GM12878 (cell line): ENCODE data around the gene ANKRD33B. TPM values are rescaled to one million over a fixed set of nuclear protein-coding genes. Genes with fewer than 3 reads are reported as not detected.

Source experiments
- DPF2 ChIP-seq: fragments of 450-650 bp; IDR thresholded peaks from 2 replicates; pipeline ENCODE4 v1.6.1; 2017; ENCODE audit warnings: mild to moderate bottlenecking
- E4F1 ChIP-seq: fragments of 450-650 bp; IDR thresholded peaks from 2 replicates; pipeline ENCODE4 v1.6.1; 2018; ENCODE audit warnings: borderline replicate concordance, mild to moderate bottlenecking; ENCODE audit not compliant: partially characterized antibody
- GABPA ChIP-seq: IDR thresholded peaks from 2 replicates; pipeline ENCODE4 v1.6.1; 2014; ENCODE audit warnings: antibody characterized with exemption, low read depth, mild to moderate bottlenecking, inconsistent platforms
- SIX5 ChIP-seq: IDR thresholded peaks from 2 replicates; pipeline ENCODE4 v1.6.1; 2011; ENCODE audit warnings: mild to moderate bottlenecking, low read depth, low read length, moderate library complexity; ENCODE audit not compliant: severe bottlenecking
- STAT3 ChIP-seq: IDR thresholded peaks from 2 replicates; pipeline ENCODE4 v1.6.1; 2011; ENCODE audit warnings: low read depth, low read length, improper control_type of control experiment
- TARDBP ChIP-seq: IDR thresholded peaks from 2 replicates; pipeline ENCODE4 v1.6.1; 2016; ENCODE audit warnings: borderline replicate concordance
- ZNF622 ChIP-seq: fragments of 450-650 bp; IDR thresholded peaks from 2 replicates; pipeline ENCODE4 v1.6.1; 2017; ENCODE audit warnings: mild to moderate bottlenecking, inconsistent platforms
- ZZZ3 ChIP-seq: IDR thresholded peaks from 2 replicates; pipeline ENCODE4 v1.6.1; 2011; ENCODE audit warnings: low read depth; ENCODE audit not compliant: control insufficient read depth, insufficient read length
- polyA plus RNA-seq, 11 experiments: library from polyadenylated mRNA; depleted of rRNA in 4 of 11; unstranded in 6 of 11; stranded (reverse) in 5 of 11; fragments of >200 nt; fragmentation: Nextera tagmentation in 4 of 11; fragmentation: Illumina TruSeq in 1 of 11; extraction: Ambion mirVana in 4 of 11; extraction: Trizol in 1 of 11; gene quantifications; 1 replicate in 1 of 11; 2 replicates in 10 of 11; pipeline versions ENCODE4 v1.2.1 to v1.2.3, GENCODE V29; 2011 to 2016; ENCODE audit warnings: inconsistent platforms in 2 of 11, missing spikeins in 2 of 11, low read depth in 1 of 11
- total RNA-seq, 4 experiments: library from RNA; depleted of rRNA in 3 of 4; stranded (reverse); fragments of >200 nt in 3 of 4; fragmentation: Illumina TruSeq in 1 of 4; extraction: Trizol in 1 of 4; gene quantifications; 2 replicates each; pipeline versions ENCODE4 v1.2.1 to v1.2.3, GENCODE V29; 2013 to 2021
- TF ChIP-seq, protein P1 (sequence below): fragments of 450-650 bp; formaldehyde crosslinking; IDR thresholded peaks from 2 replicates; pipeline ENCODE4 v1.5.0; 2022; ENCODE audit warnings: mild to moderate bottlenecking, missing genetic modification characterization

ANKRD33B gene
- total and polyA plus RNA-seq, 10 of the 15 experiments (the other 5 are each of a cell fraction or from before 2014, with no cell fraction given): 4.9 to 61.6 (median 15.6) TPM

DNA sequence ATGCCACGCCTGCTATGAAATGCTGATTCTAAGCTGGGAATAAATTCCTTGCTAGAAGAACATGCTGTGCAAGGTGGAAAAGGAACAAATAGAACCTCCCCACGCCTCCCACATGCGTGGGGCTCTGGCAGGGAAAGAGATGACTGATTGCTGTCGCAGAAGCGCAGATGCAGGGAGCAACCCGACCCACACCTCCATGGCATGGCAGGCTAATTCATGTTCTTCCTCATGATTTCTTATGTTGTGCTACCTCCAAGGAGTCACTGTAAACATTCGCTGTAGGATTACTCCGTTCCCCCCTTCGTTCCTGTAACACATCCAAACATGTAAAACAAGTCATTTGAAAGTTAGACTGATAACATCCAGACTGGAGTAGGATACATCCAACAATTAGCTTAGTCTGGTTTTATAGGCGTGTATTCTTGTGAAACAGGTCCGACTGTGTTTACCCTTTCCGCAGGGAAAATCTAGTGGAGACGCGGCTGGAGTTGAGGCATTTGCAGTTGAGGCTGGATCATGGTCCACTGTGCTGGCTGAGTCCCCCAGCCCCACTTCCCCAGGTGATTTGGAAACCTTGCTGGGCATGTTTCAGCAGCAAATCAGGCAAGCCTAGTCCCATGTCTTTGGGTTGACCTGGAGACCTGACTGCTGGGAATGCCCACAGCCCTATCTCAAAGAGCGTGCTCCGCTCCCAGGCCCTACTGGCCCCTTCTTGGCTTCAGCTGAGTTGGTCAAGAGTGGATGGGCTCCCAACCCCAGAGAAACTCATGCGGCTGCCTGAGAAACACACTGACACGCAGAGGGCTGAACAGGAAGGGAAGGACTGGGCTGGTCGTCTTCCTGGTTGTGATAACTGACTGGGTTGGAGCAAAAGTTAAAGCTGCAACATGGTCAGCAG is 24.8 kb upstream of the ANKRD33B start (continued):
- TF ChIP-seq E4F1: no peak
- TF ChIP-seq ZZZ3: no peak
- no peak for TF ChIP-seq SIX5
- TF ChIP-seq, protein P1, sequence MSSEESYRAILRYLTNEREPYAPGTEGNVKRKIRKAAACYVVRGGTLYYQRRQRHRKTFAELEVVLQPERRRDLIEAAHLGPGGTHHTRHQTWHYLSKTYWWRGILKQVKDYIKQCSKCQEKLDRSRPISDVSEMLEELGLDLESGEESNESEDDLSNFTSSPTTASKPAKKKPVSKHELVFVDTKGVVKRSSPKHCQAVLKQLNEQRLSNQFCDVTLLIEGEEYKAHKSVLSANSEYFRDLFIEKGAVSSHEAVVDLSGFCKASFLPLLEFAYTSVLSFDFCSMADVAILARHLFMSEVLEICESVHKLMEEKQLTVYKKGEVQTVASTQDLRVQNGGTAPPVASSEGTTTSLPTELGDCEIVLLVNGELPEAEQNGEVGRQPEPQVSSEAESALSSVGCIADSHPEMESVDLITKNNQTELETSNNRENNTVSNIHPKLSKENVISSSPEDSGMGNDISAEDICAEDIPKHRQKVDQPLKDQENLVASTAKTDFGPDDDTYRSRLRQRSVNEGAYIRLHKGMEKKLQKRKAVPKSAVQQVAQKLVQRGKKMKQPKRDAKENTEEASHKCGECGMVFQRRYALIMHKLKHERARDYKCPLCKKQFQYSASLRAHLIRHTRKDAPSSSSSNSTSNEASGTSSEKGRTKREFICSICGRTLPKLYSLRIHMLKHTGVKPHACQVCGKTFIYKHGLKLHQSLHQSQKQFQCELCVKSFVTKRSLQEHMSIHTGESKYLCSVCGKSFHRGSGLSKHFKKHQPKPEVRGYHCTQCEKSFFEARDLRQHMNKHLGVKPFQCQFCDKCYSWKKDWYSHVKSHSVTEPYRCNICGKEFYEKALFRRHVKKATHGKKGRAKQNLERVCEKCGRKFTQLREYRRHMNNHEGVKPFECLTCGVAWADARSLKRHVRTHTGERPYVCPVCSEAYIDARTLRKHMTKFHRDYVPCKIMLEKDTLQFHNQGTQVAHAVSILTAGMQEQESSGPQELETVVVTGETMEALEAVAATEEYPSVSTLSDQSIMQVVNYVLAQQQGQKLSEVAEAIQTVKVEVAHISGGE (CRISPR knock-in tag): no peak
- TF ChIP-seq TARDBP: no peak
- no peak for TF ChIP-seq DPF2
- no peak for TF ChIP-seq STAT3
- TF ChIP-seq GABPA: no peak
- no peak for TF ChIP-seq ZNF622
- TF ChIP-seq, all 136 proteins: peak for 0
